Naive B cell (primary cell): ENCODE measurements around the gene DOCK4. TPM values are rescaled to one million over a fixed set of nuclear protein-coding genes. Genes with fewer than 3 reads are reported as not detected.

ENCODE experiments used
- ATAC-seq, 2 donors: fragments of 150-1000 bp; cut with Tn5 transposase; 2 replicates each; pipeline ENCODE4 v1.10.0; 2021; ENCODE audit warnings: low read depth in 2 of 2, mild to moderate bottlenecking in 2 of 2, moderate library complexity in 2 of 2
- DNase-seq: peaks from one replicate; pipeline ENCODE4 v3.0.0; 2022
- H3K27ac Mint-ChIP-seq, 6 donors: one replicate each; pipeline ENCODE4 v1.8.0; 2020 to 2022; ENCODE audit warnings: mild to moderate bottlenecking in 6 of 6, mixed read lengths in 6 of 6, moderate library complexity in 5 of 6, inconsistent platforms in 2 of 6
- H3K27me3 Mint-ChIP-seq, 3 donors: one replicate each; pipeline ENCODE4 v1.8.0; 2021 to 2022; ENCODE audit warnings: mixed read lengths in 3 of 3, mild to moderate bottlenecking in 1 of 3
- H3K36me3 Mint-ChIP-seq, 2 donors: one replicate each; pipeline ENCODE4 v1.8.0; 2020 to 2022; ENCODE audit warnings: mixed read lengths in 2 of 2, inconsistent platforms in 1 of 2, mild to moderate bottlenecking in 1 of 2
- H3K4me1 Mint-ChIP-seq, 3 donors: one replicate each; pipeline ENCODE4 v1.8.0; 2020 to 2022; ENCODE audit warnings: mixed read lengths in 3 of 3, inconsistent platforms in 1 of 3, mild to moderate bottlenecking in 1 of 3, moderate library complexity in 1 of 3
- H3K4me3 Mint-ChIP-seq, 8 donors: one replicate each; pipeline ENCODE4 v1.8.0; 2020 to 2022; ENCODE audit warnings: mild to moderate bottlenecking in 8 of 8, mixed read lengths in 8 of 8, moderate library complexity in 8 of 8, inconsistent platforms in 2 of 8
- H3K9me3 Mint-ChIP-seq, 7 donors: one replicate each; pipeline ENCODE4 v1.8.0; 2020 to 2022; ENCODE audit warnings: mixed read lengths in 7 of 7, mild to moderate bottlenecking in 5 of 7, inconsistent platforms in 2 of 7, moderate library complexity in 1 of 7
- polyA plus RNA-seq, 6 donors: library from polyadenylated mRNA; unstranded; fragments of 300-500 nt; fragmentation: Illumina TruSeq; gene quantifications; one replicate each; pipeline ENCODE4 v1.2.3, GENCODE V29; 2021; ENCODE audit warnings: low read depth in 6 of 6

DOCK4 gene
- polyA plus RNA-seq, 6 donors from 2014 or later: 0.16 to 0.55 (median 0.28) TPM; not detected in 3

DNA sequence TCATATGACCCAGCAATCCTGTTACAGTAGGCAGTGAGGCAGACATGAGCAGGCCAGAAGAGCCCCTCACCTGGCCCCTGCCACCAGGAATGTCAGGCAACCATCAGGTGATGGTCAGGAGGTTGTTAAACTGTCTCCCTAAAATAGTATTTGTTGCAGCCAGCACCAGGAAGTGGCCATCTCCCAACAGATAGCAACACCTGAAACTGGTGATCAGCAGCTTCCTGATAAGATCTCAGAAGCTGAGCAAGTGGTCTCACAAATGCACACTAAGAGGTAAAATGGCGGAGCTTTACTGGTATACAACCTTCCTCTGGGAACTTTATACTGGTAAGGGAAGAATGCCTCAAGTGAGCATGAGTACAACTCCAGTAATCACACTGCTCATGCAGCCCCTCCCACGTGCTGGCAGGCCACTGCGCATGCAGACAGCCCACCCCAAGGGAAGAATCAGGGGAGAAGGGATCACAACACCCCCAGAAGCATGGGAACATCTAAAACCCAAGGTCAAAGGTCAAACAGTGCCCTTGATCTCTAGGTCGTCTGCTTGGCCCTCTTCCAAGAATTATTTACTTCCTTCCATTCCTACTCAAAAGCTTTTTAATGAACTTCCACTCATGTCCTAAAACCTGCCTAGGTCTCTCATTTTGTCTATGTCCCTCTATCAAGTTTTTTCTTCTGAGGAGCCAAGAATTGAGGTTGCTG is 133.5 kb downstream of the DOCK4 start:
- Mint-ChIP-seq H3K4me3 (no peak overlapping the region), H3K27me3 (peaks cover 18 to 44% (median 24%) of the 10 kb centered on the region in 3 donors), H3K27ac (no peak overlapping the region), H3K9me3 (peaks cover 0 to 6% (median 2%) of the 10 kb centered on the region in 7 donors), H3K4me1 (no peaks in the 10 kb centered on the region), H3K36me3 (no peaks in the 10 kb centered on the region)
- no peak for DNase-seq
- ATAC-seq: no peak

- ATAC-seq (no peak), DNase-seq (no peak)
- Mint-ChIP-seq H3K4me1 (no peaks in the 10 kb centered on the region), H3K27ac (no peak overlapping the region), H3K9me3 (peaks cover 0 to 6% (median 2%) of the 10 kb centered on the region in 7 donors), H3K36me3 (no peaks in the 10 kb centered on the region), H3K27me3 (peaks cover 17 to 44% (median 24%) of the 10 kb centered on the region in 3 donors), H3K4me3 (no peak overlapping the region)
Observed at GRCh38 chr7:112071856-112072255, 134.3 kb downstream of the DOCK4 start.

DNA sequence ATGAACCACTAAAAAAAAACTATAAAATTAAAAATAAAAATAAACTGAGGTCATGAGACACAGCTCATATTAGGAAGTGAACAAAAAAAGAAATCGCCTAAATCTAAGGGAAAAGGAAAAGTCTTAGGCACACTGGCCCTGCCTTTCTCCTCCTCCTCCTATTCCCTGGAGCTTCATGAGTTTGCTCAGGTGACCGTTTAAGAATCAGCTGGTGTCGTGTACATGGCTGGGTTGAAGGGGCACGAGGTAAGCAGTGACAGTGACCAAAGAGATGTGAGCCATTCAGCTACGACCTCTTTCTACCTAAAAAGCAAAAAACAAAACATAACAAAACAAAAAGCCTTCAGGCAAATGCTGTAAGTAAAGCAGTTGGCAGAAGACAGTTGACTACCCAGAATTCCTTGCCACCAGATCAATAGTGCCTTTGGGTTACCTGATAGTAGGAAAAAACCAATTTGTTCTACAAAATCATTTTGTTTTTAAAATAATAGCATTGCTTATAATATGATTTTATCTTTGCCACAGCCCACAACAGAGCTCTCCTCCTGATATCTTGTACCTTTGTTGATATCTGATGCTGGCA is 135.4 kb downstream of the DOCK4 start:
- Mint-ChIP-seq H3K9me3 (peaks cover 0 to 6% (median 2%) of the 10 kb centered on the region in 7 donors), H3K27me3 (peaks cover 14 to 44% (median 24%) of the 10 kb centered on the region in 3 donors), H3K36me3 (no peaks in the 10 kb centered on the region), H3K27ac (no peak overlapping the region), H3K4me1 (no peaks in the 10 kb centered on the region), H3K4me3 (no peak overlapping the region)
- DNase-seq: no peak
- ATAC-seq: no peak

- Mint-ChIP-seq H3K4me1 (no peaks in the 10 kb centered on the region), H3K27ac (no peak overlapping the region), H3K36me3 (no peaks in the 10 kb centered on the region), H3K4me3 (no peak overlapping the region), H3K9me3 (peaks cover 0 to 6% (median 2%) of the 10 kb centered on the region in 7 donors), H3K27me3 (peaks cover 16 to 37% (median 20%) of the 10 kb centered on the region in 3 donors)
- ATAC-seq: no peak
- DNase-seq: no peak
Observed at GRCh38 chr7:112069879-112070321, 136.3 kb downstream of the DOCK4 start.

GRCh38 chr7:112068967-112069366 is 137.2 kb downstream of the DOCK4 start:
- Mint-ChIP-seq H3K27ac (no peak overlapping the region), H3K36me3 (no peaks in the 10 kb centered on the region), H3K27me3 (peaks cover 13 to 31% (median 20%) of the 10 kb centered on the region in 3 donors), H3K4me1 (no peaks in the 10 kb centered on the region), H3K4me3 (no peak overlapping the region), H3K9me3 (peaks cover 0 to 3% (median 0%) of the 10 kb centered on the region in 7 donors)
- ATAC-seq (no peak), DNase-seq (no peak)

DNA sequence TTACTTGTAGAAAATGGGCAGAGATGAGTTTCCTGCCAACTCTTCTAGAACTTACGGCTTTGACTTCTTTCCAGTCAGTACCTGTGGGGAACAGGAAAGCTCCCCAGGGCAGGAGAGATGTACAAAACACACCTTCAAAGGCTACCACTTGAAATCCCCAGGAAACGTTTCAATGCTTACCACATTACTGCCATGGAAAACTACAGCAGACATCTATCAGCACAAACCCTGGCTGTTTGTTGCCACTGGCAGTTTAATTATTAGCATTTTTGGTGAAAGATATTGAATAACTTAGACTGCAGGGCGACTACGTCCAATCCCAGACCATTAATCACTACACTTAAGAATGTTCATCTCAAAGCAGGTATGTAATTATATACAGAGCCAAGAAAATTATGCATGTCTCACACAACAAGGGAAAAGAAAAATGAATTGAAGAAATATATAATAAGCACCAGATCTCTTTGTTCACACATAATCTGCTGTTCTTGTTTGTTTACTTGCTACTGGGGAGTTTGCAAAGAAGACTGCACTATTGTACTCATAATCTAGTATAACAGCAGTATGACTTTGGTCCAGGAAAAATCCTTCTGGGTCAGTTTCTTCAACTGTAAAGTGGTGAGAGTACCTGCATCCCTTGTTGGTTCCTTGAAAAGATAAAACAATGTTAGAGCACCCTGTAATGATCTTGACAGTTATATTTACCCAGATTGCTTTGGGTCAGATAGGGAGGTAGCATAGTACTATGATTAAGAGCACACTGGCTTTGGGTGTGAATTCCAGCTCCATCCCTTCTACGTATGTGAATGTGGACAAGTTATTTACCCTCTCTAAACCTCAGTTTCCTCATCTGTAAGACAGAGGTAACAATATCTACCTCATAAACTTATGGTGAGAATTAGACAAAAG is 138.3 kb downstream of the DOCK4 start:
- no peak overlapping the region for H3K4me3 Mint-ChIP-seq
- ATAC-seq (no peak), DNase-seq (no peak)
- H3K4me1 Mint-ChIP-seq: no peaks in the 10 kb centered on the region
- peaks cover 13 to 32% (median 20%) of the 10 kb centered on the region in 3 donors for H3K27me3 Mint-ChIP-seq
- no peaks in the 10 kb centered on the region for H3K9me3 Mint-ChIP-seq
- H3K36me3 Mint-ChIP-seq: no peaks in the 10 kb centered on the region
- no peak overlapping the region for H3K27ac Mint-ChIP-seq

DNA sequence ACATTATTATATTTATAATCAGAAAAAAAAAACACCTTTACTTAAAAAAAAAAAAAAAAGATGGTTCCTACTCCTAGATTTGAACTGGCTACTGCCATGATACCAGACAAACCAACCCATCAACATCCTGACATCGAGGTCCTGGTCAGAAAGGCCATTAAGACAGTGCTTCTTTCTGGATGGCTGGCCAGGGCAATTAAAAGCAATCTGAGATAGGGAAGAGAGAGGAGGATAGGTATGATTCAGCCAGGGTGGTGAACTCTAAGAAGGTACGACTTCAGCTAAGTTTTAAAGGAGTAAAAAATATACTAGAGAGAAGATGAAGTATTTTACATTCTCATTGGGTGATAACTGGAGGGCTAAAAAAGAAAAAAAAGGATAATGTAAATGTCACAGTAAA is 139.0 kb downstream of the DOCK4 start:
- H3K27ac Mint-ChIP-seq: no peak overlapping the region
- no peak for ATAC-seq
- DNase-seq: no peak
- H3K9me3 Mint-ChIP-seq: no peaks in the 10 kb centered on the region
- H3K27me3 Mint-ChIP-seq: peaks cover 13 to 26% (median 20%) of the 10 kb centered on the region in 3 donors
- no peaks in the 10 kb centered on the region for H3K4me1 Mint-ChIP-seq
- no peaks in the 10 kb centered on the region for H3K36me3 Mint-ChIP-seq
- H3K4me3 Mint-ChIP-seq: no peak overlapping the region

GRCh38 chr7:112065758-112066157 is 140.4 kb downstream of the DOCK4 start:
- no peak overlapping the region for H3K4me3 Mint-ChIP-seq
- H3K27me3 Mint-ChIP-seq: peaks cover 13 to 21% (median 20%) of the 10 kb centered on the region in 3 donors
- H3K36me3 Mint-ChIP-seq: no peaks in the 10 kb centered on the region
- no peak for DNase-seq
- no peaks in the 10 kb centered on the region for H3K9me3 Mint-ChIP-seq
- no peak for ATAC-seq
- H3K27ac Mint-ChIP-seq: no peak overlapping the region
- no peaks in the 10 kb centered on the region for H3K4me1 Mint-ChIP-seq

DNA sequence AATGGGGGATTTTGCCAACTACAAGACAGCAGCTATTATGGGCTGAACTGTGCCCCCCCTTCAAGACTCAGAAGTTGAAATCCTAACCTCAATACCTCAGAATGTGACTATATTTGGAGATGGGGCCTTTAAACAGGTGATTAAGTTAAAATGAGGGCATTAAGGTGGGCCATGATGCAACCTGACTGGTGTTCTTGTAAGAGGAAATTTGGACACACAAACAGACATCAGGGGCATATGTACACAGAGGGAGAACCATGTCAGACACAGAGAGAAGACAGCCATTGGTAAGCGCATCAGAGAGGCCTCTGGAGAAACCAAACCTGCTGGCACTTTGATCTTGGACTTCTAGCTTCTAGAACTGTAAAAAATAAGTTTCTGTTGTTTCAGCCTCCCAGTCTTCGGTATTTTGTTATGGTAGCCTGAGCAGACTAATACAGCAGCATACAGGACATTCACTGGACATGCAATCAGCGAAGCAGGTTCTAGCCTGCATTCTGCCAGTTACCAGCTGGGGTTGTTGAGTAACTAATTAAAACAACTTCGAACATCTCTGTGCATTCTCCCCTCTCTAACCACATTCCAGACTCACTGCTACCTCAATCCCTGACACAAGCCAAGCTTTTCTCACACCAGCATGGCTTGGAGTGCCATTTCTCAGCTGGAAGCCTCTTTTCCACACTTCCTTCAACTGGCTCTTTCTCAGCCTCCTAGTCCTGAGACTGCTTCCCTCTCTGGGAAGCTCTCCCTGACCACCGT is 141.4 kb downstream of the DOCK4 start:
- H3K4me1 Mint-ChIP-seq: no peaks in the 10 kb centered on the region
- ATAC-seq (no peak), DNase-seq (no peak)
- peaks cover 7 to 16% (median 14%) of the 10 kb centered on the region in 3 donors for H3K27me3 Mint-ChIP-seq
- no peak overlapping the region for H3K27ac Mint-ChIP-seq
- no peak overlapping the region for H3K4me3 Mint-ChIP-seq
- H3K36me3 Mint-ChIP-seq: no peaks in the 10 kb centered on the region
- no peaks in the 10 kb centered on the region for H3K9me3 Mint-ChIP-seq

DNA sequence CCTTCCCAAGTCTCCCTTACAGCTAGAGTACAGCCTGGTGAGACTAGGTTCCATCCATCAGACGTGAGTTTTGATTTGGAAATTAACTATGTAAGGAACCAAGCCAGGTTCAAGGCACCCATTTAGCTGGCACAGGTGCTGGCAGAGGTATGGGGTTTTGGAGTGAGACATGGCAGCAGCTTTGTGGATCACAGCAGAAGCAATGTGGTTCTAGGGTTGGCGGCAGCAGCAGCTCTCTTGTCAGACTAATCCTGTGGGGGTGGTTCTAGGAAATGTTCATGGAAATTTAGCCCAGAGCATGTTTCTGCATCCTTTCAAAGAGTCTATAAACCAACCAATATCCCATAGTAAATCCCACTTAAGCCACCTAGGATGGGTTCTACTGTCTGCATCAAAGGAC is 142.2 kb downstream of the DOCK4 start:
- H3K27ac Mint-ChIP-seq: no peak overlapping the region
- H3K4me3 Mint-ChIP-seq: no peak overlapping the region
- no peak for DNase-seq

GRCh38 chr7:112061051-112061450 is 145.1 kb downstream of the DOCK4 start:
- ATAC-seq (no peak), DNase-seq (no peak)
- H3K9me3 Mint-ChIP-seq: no peaks in the 10 kb centered on the region
- H3K36me3 Mint-ChIP-seq: no peaks in the 10 kb centered on the region
- peaks cover 6 to 7% (median 6%) of the 10 kb centered on the region in 3 donors for H3K27me3 Mint-ChIP-seq
- no peak overlapping the region for H3K27ac Mint-ChIP-seq
- H3K4me3 Mint-ChIP-seq: no peak overlapping the region
- H3K4me1 Mint-ChIP-seq: no peaks in the 10 kb centered on the region

More for the DNA sequence above, 142.2 kb downstream of the DOCK4 start:
- Mint-ChIP-seq H3K9me3 (no peaks in the 10 kb centered on the region), H3K4me1 (no peaks in the 10 kb centered on the region), H3K36me3 (no peaks in the 10 kb centered on the region), H3K27me3 (peaks cover 6 to 7% (median 6%) of the 10 kb centered on the region in 3 donors)
- no peak for ATAC-seq

GRCh38 chr7:112060625-112061024 is 145.6 kb downstream of the DOCK4 start:
- Mint-ChIP-seq H3K9me3 (no peaks in the 10 kb centered on the region), H3K27ac (no peak overlapping the region), H3K36me3 (no peaks in the 10 kb centered on the region), H3K4me1 (no peaks in the 10 kb centered on the region), H3K4me3 (no peak overlapping the region), H3K27me3 (peaks cover 6 to 7% (median 6%) of the 10 kb centered on the region in 3 donors)
- DNase-seq: no peak
- ATAC-seq: no peak

GRCh38 chr7:112059675-112060074 is 146.5 kb downstream of the DOCK4 start:
- Mint-ChIP-seq H3K9me3 (no peaks in the 10 kb centered on the region), H3K4me1 (no peaks in the 10 kb centered on the region), H3K27ac (no peak overlapping the region), H3K36me3 (no peaks in the 10 kb centered on the region), H3K4me3 (no peak overlapping the region), H3K27me3 (peaks cover 0 to 7% (median 4%) of the 10 kb centered on the region in 3 donors)
- DNase-seq: no peak
- ATAC-seq: no peak
